HepG2 (cell line): Measurements from ENCODE around the gene STIMATE. TPM values are rescaled to one million over a fixed set of nuclear protein-coding genes. Genes with fewer than 3 reads are reported as not detected.

Experiments
- ATF7 ChIP-seq, 2 experiments: fragments of 450-650 bp in 1 of 2; sonication (generic) in 1 of 2; formaldehyde crosslinking in 1 of 2; IDR thresholded peaks; 2 replicates each; pipeline versions ENCODE4 v1.4.0 to v1.6.1; 2016 to 2020; ENCODE audit warnings: antibody characterized with exemption in 1 of 2, mild to moderate bottlenecking in 1 of 2, missing genetic modification reagents in 1 of 2
- MLXIP ChIP-seq: sonication (generic); formaldehyde crosslinking; IDR thresholded peaks from 2 replicates; pipeline ENCODE4 v1.9.0; 2021; ENCODE audit warnings: missing genetic modification reagents, borderline replicate concordance
- RARA ChIP-seq: IDR thresholded peaks from 2 replicates; pipeline ENCODE4 v1.6.1; 2016; ENCODE audit warnings: missing genetic modification reagents, missing compliant biosample characterization
- TFE3 ChIP-seq: IDR thresholded peaks from 2 replicates; pipeline ENCODE4 v1.6.1; 2016
- ZNF362 ChIP-seq: sonication (generic); formaldehyde crosslinking; IDR thresholded peaks from 2 replicates; pipeline ENCODE4 v1.4.0; 2020; ENCODE audit warnings: missing genetic modification reagents, mild to moderate bottlenecking, borderline replicate concordance
- polyA plus RNA-seq, 8 experiments: library from polyadenylated mRNA; depleted of rRNA in 3 of 8; stranded (reverse) in 7 of 8; unstranded in 1 of 8; fragments of >200 nt; fragmentation: Illumina TruSeq in 4 of 8; extraction: Trizol in 4 of 8; gene quantifications; 2 replicates each; pipeline versions ENCODE4 v1.2.1 to v1.2.3, GENCODE V29; 2011 to 2016; ENCODE audit warnings: low read depth in 4 of 8, missing spikeins in 1 of 8, mixed read lengths in 1 of 8; ENCODE audit not compliant: insufficient read depth in 1 of 8
- total RNA-seq, 5 experiments: library from RNA; depleted of rRNA; stranded (reverse); fragments of >200 nt; fragmentation: Illumina TruSeq; extraction: Trizol; gene quantifications; 2 replicates each; pipeline ENCODE4 v1.2.3, GENCODE V29; 2016; ENCODE audit warnings: low read depth in 1 of 5
- TF ChIP-seq, protein P1 (sequence below): sonication (generic); formaldehyde crosslinking; conservative IDR thresholded peaks from 2 replicates; pipeline ENCODE4 v1.4.0; 2020; ENCODE audit warnings: mild to moderate bottlenecking, missing genetic modification reagents, moderate library complexity
- TF ChIP-seq, protein P2 (sequence below): sonication (generic); formaldehyde crosslinking; IDR thresholded peaks from 2 replicates; pipeline ENCODE4 v1.4.0; 2020; ENCODE audit warnings: missing genetic modification reagents
- TF ChIP-seq, protein P3 (sequence below): sonication (generic); formaldehyde crosslinking; IDR thresholded peaks from 2 replicates; pipeline ENCODE4 v1.9.0; 2021; ENCODE audit warnings: mild to moderate bottlenecking, missing genetic modification reagents

STIMATE gene
- total and polyA plus RNA-seq, 2 of the 13 experiments (the other 11 are each of a cell fraction or from before 2014, with no cell fraction given) = 5.7 to 11.7 TPM

GRCh38 chr3:52831500-52832301, 65.6 kb downstream of the STIMATE start (continued):
- TF ChIP-seq, protein P1, sequence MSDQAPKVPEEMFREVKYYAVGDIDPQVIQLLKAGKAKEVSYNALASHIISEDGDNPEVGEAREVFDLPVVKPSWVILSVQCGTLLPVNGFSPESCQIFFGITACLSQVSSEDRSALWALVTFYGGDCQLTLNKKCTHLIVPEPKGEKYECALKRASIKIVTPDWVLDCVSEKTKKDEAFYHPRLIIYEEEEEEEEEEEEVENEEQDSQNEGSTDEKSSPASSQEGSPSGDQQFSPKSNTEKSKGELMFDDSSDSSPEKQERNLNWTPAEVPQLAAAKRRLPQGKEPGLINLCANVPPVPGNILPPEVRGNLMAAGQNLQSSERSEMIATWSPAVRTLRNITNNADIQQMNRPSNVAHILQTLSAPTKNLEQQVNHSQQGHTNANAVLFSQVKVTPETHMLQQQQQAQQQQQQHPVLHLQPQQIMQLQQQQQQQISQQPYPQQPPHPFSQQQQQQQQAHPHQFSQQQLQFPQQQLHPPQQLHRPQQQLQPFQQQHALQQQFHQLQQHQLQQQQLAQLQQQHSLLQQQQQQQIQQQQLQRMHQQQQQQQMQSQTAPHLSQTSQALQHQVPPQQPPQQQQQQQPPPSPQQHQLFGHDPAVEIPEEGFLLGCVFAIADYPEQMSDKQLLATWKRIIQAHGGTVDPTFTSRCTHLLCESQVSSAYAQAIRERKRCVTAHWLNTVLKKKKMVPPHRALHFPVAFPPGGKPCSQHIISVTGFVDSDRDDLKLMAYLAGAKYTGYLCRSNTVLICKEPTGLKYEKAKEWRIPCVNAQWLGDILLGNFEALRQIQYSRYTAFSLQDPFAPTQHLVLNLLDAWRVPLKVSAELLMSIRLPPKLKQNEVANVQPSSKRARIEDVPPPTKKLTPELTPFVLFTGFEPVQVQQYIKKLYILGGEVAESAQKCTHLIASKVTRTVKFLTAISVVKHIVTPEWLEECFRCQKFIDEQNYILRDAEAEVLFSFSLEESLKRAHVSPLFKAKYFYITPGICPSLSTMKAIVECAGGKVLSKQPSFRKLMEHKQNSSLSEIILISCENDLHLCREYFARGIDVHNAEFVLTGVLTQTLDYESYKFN = no peak
- TF ChIP-seq, protein P2, sequence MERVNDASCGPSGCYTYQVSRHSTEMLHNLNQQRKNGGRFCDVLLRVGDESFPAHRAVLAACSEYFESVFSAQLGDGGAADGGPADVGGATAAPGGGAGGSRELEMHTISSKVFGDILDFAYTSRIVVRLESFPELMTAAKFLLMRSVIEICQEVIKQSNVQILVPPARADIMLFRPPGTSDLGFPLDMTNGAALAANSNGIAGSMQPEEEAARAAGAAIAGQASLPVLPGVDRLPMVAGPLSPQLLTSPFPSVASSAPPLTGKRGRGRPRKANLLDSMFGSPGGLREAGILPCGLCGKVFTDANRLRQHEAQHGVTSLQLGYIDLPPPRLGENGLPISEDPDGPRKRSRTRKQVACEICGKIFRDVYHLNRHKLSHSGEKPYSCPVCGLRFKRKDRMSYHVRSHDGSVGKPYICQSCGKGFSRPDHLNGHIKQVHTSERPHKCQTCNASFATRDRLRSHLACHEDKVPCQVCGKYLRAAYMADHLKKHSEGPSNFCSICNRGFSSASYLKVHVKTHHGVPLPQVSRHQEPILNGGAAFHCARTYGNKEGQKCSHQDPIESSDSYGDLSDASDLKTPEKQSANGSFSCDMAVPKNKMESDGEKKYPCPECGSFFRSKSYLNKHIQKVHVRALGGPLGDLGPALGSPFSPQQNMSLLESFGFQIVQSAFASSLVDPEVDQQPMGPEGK (CRISPR knock-in tag) = peak; percentile 47
- TF ChIP-seq, protein P3, sequence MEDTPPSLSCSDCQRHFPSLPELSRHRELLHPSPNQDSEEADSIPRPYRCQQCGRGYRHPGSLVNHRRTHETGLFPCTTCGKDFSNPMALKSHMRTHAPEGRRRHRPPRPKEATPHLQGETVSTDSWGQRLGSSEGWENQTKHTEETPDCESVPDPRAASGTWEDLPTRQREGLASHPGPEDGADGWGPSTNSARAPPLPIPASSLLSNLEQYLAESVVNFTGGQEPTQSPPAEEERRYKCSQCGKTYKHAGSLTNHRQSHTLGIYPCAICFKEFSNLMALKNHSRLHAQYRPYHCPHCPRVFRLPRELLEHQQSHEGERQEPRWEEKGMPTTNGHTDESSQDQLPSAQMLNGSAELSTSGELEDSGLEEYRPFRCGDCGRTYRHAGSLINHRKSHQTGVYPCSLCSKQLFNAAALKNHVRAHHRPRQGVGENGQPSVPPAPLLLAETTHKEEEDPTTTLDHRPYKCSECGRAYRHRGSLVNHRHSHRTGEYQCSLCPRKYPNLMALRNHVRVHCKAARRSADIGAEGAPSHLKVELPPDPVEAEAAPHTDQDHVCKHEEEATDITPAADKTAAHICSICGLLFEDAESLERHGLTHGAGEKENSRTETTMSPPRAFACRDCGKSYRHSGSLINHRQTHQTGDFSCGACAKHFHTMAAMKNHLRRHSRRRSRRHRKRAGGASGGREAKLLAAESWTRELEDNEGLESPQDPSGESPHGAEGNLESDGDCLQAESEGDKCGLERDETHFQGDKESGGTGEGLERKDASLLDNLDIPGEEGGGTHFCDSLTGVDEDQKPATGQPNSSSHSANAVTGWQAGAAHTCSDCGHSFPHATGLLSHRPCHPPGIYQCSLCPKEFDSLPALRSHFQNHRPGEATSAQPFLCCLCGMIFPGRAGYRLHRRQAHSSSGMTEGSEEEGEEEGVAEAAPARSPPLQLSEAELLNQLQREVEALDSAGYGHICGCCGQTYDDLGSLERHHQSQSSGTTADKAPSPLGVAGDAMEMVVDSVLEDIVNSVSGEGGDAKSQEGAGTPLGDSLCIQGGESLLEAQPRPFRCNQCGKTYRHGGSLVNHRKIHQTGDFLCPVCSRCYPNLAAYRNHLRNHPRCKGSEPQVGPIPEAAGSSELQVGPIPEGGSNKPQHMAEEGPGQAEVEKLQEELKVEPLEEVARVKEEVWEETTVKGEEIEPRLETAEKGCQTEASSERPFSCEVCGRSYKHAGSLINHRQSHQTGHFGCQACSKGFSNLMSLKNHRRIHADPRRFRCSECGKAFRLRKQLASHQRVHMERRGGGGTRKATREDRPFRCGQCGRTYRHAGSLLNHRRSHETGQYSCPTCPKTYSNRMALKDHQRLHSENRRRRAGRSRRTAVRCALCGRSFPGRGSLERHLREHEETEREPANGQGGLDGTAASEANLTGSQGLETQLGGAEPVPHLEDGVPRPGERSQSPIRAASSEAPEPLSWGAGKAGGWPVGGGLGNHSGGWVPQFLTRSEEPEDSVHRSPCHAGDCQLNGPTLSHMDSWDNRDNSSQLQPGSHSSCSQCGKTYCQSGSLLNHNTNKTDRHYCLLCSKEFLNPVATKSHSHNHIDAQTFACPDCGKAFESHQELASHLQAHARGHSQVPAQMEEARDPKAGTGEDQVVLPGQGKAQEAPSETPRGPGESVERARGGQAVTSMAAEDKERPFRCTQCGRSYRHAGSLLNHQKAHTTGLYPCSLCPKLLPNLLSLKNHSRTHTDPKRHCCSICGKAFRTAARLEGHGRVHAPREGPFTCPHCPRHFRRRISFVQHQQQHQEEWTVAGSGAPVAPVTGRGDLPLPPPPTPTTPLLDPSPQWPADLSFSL (CRISPR knock-in tag) = no peak
- TF ChIP-seq ZNF362 (CRISPR knock-in tag) (no peak), MLXIP (CRISPR knock-in tag) (no peak), ATF7 (IDR thresholded peaks at IDR 0.05) (no peak), ATF7 (CRISPR knock-in tag; IDR thresholded peaks at IDR 0.05) (no peak), RARA (CRISPR knock-in tag) (0 out of 2 replicates have a peak, but pooled peaks have one; percentile 14), TFE3 (CRISPR knock-in tag) (no peak)
